A549 treated with Mapracorat at 1 μM for 4 hours (cell line): ENCODE results near the gene YIF1A. TPM values are rescaled to one million over a fixed set of nuclear protein-coding genes. Genes with fewer than 3 reads are reported as not detected.

Experiments used
- total RNA-seq: library from RNA; stranded (reverse); fragments of 200-300 nt; extraction: Qiagen RNA extraction; gene quantifications from 5 replicates; pipeline ENCODE4 v1.2.3, GENCODE V29; 2022

The YIF1A gene
- 94.5 to 120 TPM (median 118 TPM) in 5 replicates for total RNA-seq

GRCh38 chr11:66288671-66289547 is at the start of gene YIF1A:
Gene YIF1A (minus strand): TSS chr11:66289143. CDS start chr11:66288985, 158 bp downstream.

GRCh38 chr11:66336234-66337102 is 47.5 kb upstream of the YIF1A start, which contains the start of gene RIN1:
Gene RIN1 (minus strand): TSS chr11:66336434. CDS start chr11:66336402, 32 bp downstream.

GRCh38 chr11:66316849-66317251 is 27.9 kb upstream of the YIF1A start, which contains the start of gene CD248:
Gene CD248 (minus strand): TSS chr11:66317044. CDS start chr11:66317027, 17 bp downstream.

GRCh38 chr11:66291706-66292542 is 3.0 kb upstream of the YIF1A start, which contains the start of gene TMEM151A:
Gene TMEM151A (plus strand): TSS chr11:66291894. CDS start chr11:66292014, 120 bp downstream.

GRCh38 chr11:66277471-66278362 is 11.2 kb downstream of the YIF1A start, which contains the start of gene CNIH2:
Gene CNIH2 (plus strand): TSS chr11:66278175. CDS start chr11:66278457, 282 bp downstream.

GRCh38 chr11:66268244-66268951 is 20.5 kb downstream of the YIF1A start, which contains the start of gene RAB1B:
Gene RAB1B (plus strand): TSS chr11:66268639. CDS start chr11:66268680, 41 bp downstream.

Other genes with a start within 250 kb of the YIF1A start
- not detected in 5 replicates for gene GAL3ST3, start 240.0 kb downstream of the YIF1A start, total RNA-seq
- gene SF3B2, start 236.8 kb downstream of the YIF1A start, total RNA-seq = 169 to 179 TPM (median 172 TPM) in 5 replicates
- 58.3 to 88.8 TPM (median 77.4 TPM) in 5 replicates for gene PACS1, start 218.9 kb downstream of the YIF1A start, total RNA-seq
- 35.5 to 49.9 TPM (median 45.3 TPM) in 5 replicates for gene KLC2, start 31.4 kb downstream of the YIF1A start, total RNA-seq
- 128 to 156 TPM (median 142 TPM) in 5 replicates for gene RAB1B, start 20.5 kb downstream of the YIF1A start, total RNA-seq
- gene CNIH2, start 11.0 kb downstream of the YIF1A start, total RNA-seq = 2.2 to 3.4 TPM (median 2.4 TPM) in 5 replicates
- gene TMEM151A, start 2.8 kb upstream of the YIF1A start, total RNA-seq = 1.9 to 4.0 TPM (median 3.6 TPM) in 5 replicates
- not detected in 5 replicates for gene CD248, start 27.9 kb upstream of the YIF1A start, total RNA-seq
- 23.9 to 37.3 TPM (median 32.9 TPM) in 5 replicates for gene RIN1, start 47.3 kb upstream of the YIF1A start, total RNA-seq
- 74.1 to 98.9 TPM (median 84.5 TPM) in 5 replicates for gene BRMS1, start 56.0 kb upstream of the YIF1A start, total RNA-seq
- 12.7 to 20.1 TPM (median 17.5 TPM) in 5 replicates for gene B4GAT1, start 58.5 kb upstream of the YIF1A start, total RNA-seq
- gene SLC29A2, start 82.6 kb upstream of the YIF1A start, total RNA-seq = 6.4 to 7.5 TPM (median 6.8 TPM) in 5 replicates
- gene NPAS4, start 131.9 kb upstream of the YIF1A start, total RNA-seq = not detected in 5 replicates
- 96.7 to 118 TPM (median 111 TPM) in 5 replicates for gene MRPL11, start 149.7 kb upstream of the YIF1A start, total RNA-seq
- 3.6 to 5.6 TPM (median 5.1 TPM) in 5 replicates for gene PELI3, start 177.8 kb upstream of the YIF1A start, total RNA-seq
- gene DPP3, start 191.3 kb upstream of the YIF1A start, total RNA-seq = 52.7 to 59.0 TPM (median 57.5 TPM) in 5 replicates
- 8.2 to 11.7 TPM (median 9.5 TPM) in 5 replicates for gene BBS1, start 221.5 kb upstream of the YIF1A start, total RNA-seq